Measurements from ENCODE around the gene BIVM. TPM values are rescaled to one million over a fixed set of nuclear protein-coding genes. Genes with fewer than 3 reads are reported as not detected.

The BIVM gene, protein sequence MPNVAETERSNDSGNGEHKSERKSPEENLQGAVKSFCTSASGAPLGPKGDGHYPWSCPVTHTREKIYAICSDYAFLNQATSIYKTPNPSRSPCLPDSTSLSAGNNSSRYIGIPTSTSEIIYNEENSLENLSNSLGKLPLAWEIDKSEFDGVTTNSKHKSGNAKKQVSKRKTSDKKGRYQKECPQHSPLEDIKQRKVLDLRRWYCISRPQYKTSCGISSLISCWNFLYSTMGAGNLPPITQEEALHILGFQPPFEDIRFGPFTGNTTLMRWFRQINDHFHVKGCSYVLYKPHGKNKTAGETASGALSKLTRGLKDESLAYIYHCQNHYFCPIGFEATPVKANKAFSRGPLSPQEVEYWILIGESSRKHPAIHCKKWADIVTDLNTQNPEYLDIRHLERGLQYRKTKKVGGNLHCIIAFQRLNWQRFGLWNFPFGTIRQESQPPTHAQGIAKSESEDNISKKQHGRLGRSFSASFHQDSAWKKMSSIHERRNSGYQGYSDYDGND
- 10 to 100 TPM in 1 of 2 experiments, 1 to 10 TPM in 1; 9.7 to 11.6 TPM for total RNA-seq

DNA sequence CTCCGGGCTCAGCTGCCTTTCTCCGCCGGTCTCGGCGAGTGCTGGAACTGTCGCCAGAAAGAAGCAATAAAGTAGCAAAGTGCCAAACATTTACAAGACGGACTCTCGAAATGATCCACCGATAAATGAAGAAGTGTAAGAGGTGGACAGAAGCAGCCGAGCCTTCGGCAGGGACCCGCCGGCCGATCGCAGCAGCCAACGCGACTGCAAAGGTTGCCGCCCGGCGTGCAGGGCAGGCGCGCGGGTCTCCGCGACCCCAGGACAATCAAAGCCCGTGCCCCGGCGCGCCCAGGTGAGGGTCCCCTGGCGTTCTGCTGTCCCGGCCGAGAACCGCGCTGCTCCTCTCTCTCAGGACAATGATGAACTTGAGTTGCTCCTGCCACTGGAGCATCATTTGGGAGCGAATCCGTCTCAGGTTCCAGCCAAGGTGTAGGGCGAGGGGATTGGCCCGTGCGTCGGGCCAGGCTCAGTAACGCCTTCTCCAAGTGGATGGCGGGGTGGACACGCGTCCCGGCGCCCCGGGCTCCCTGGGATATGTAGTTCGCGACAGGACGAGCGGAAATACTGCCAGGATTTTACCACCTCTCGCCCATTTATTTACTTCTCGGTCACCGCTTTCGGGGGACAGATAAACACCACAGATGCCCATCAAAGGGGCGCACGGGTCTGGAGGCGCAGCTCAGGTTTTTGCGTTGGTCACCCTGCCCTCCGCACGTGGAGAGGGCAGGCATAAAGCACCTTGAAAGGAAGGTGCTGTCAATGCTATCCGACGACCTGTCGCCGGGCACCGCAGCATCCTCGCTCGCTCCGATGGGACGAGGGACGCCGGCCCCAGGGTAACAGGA is at the start of gene BIVM, which contains the start of gene POGLUT2:
BIVM (plus strand) TSS at position 539 of the 845 bp plus-strand sequence. CDS start 8,149 bp downstream, outside the sequence.
POGLUT2 (minus strand) TSS at position 396 of the 845 bp plus-strand sequence; CDS start at position 90, 306 bp downstream.
- peak within 1 kb of the TSS; percentile 73 for H3K27ac Mint-ChIP-seq
- ChIA-PET POLR2A (no interaction called here), CTCF (interaction anchor here (1.1 to 1.5 kb wide), 4 partner anchors 10 to 25 kb away, joined by 3 to 6 read pairs (median 4); partner anchors contain the start of gene TEX30)
- DNase-seq = peak; percentile 93
- H3K9me3 Mint-ChIP-seq (ENCODE audit: low read depth) = no peaks in the 10 kb centered on the region
- intact Hi-C loops (cut with DNase I, micrococcal nuclease) = loop anchor here in 1 of 2 experiments (1.0 kb wide), 4 partner anchors 20 to 405 kb away; partner anchors contain the start of gene TPP2
- H3K27me3 Mint-ChIP-seq = peaks cover 8% of the 10 kb centered on the region
- H3K4me1 Mint-ChIP-seq = peaks cover 25% of the 10 kb centered on the region
- H3K36me3 Mint-ChIP-seq (ENCODE audit: low read depth) = peaks cover 3% of the 10 kb centered on the region
- peak within 1 kb of the TSS; percentile 89 for H3K4me3 Mint-ChIP-seq
- peak; percentile 92 for ATAC-seq

DNA sequence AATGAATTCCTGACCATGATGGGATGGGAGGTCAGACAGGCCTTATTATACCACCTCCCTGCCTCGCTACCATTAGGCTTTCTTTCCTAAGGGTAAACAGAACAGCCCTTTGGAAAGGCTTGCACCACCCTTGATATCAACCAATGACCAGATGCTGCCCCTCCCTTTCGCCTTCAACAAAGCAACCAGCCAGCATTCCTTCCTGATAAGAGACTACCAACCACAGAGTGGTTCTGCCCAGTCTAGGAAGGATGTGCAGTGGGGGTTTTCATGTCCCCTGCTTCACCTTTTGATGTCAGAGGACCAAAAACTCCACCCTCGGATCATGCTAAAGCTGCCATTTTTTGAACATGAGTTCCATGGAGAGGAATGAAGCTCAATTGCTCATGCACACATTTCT is 47.0 kb upstream of the BIVM start:
- peaks cover 13% of the 10 kb centered on the region for H3K36me3 Mint-ChIP-seq (ENCODE audit: low read depth)
- CTCF ChIA-PET = no interaction called here
- H3K9me3 Mint-ChIP-seq (ENCODE audit: low read depth) = peaks cover 3% of the 10 kb centered on the region
- POLR2A ChIA-PET = no interaction called here
- intact Hi-C loops (cut with DNase I, micrococcal nuclease) = no loop called here
- H3K4me1 Mint-ChIP-seq = no peaks in the 10 kb centered on the region
- DNase-seq (no peak), ATAC-seq (no peak)
- no peak overlapping the region for H3K4me3 Mint-ChIP-seq
- H3K27ac Mint-ChIP-seq = no peak overlapping the region
- H3K27me3 Mint-ChIP-seq = peaks cover 11% of the 10 kb centered on the region

DNA sequence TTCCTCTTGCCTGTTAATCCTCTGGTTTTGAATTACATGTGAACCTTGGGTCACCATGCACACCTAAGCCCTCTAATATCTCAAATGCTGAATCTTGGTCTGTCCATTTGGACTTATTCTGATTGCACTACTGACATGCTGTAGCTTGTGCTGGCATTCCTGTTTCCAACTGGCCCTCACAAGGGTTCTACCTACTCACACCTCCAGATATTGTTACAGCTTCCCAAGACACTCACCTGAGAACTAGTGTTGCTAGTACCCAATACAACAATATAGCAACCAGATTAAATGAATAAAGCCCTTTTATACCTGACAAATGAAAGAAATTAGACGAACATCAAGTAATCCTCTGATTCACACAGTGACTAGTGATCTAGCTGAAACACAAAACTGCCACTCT is 41.9 kb upstream of the BIVM start:
- POLR2A ChIA-PET = no interaction called here
- Mint-ChIP-seq H3K4me1 (no peaks in the 10 kb centered on the region), H3K36me3 (ENCODE audit: low read depth) (peaks cover 4% of the 10 kb centered on the region), H3K27ac (no peak overlapping the region), H3K9me3 (ENCODE audit: low read depth) (peaks cover 3% of the 10 kb centered on the region), H3K27me3 (no peaks in the 10 kb centered on the region), H3K4me3 (no peak overlapping the region)
- intact Hi-C loops (cut with DNase I, micrococcal nuclease) = no loop called here
- CTCF ChIA-PET = interaction anchor here (0.7 to 1.3 kb wide), 3 partner anchors 17 to 723 kb away, joined by 3 to 4 read pairs (median 4); partner anchors contain the start of gene TEX30
- no peak for ATAC-seq
- DNase-seq = no peak

DNA sequence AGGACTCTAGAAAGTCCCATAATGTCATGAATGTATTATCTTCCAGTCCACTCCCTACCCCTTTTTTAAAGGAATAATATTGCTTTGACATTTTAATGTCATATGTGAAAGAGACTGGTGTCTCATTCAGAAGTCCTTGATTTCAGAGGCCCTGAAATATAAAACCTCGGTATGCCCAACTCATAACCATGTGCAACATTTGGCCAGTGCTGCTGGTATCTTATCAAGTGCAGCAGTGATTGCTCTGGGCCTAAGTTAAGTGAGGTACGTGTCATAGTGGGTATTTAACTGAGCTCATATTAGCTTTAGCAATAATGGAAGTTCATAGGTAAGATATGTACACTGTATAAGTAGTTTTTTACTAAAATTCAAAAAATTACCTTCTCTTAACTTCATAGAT is 40.1 kb upstream of the BIVM start:
- intact Hi-C loops (cut with DNase I, micrococcal nuclease) = no loop called here
- H3K4me3 Mint-ChIP-seq = no peak overlapping the region
- H3K9me3 Mint-ChIP-seq (ENCODE audit: low read depth) = no peaks in the 10 kb centered on the region
- ChIA-PET POLR2A (no interaction called here), CTCF (interaction anchor here (1.3 kb wide), 1 partner anchor 203 kb away, joined by 4 read pairs; no protein-coding TSS in a partner anchor)
- H3K36me3 Mint-ChIP-seq (ENCODE audit: low read depth) = no peaks in the 10 kb centered on the region
- DNase-seq = no peak
- H3K27ac Mint-ChIP-seq = no peak overlapping the region
- no peak for ATAC-seq
- H3K4me1 Mint-ChIP-seq = no peaks in the 10 kb centered on the region
- no peaks in the 10 kb centered on the region for H3K27me3 Mint-ChIP-seq

DNA sequence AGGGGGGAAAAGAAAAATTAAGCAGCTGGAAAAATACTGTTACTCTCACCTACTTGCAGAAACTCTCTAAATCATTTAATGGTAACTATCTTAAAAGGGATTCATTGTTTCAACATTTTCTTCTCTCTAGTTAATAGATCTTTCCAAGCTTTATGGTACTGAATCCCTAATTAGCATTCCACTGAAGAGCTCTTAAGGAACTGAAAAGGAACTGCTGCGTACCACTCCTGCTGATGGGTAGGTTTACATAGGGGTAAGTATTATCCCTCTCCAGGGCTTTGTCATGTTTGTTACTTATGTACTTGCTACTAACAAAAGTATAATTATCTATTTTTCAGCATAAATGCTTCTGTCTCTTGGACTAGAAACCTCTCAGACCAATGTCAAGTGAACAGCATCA is 37.8 kb upstream of the BIVM start:
- DNase-seq (no peak), ATAC-seq (no peak)
- no peaks in the 10 kb centered on the region for H3K4me1 Mint-ChIP-seq
- POLR2A ChIA-PET = no interaction called here
- H3K4me3 Mint-ChIP-seq = no peak overlapping the region
- H3K9me3 Mint-ChIP-seq (ENCODE audit: low read depth) = no peaks in the 10 kb centered on the region
- CTCF ChIA-PET = no interaction called here
- intact Hi-C loops (cut with DNase I, micrococcal nuclease) = no loop called here
- no peak overlapping the region for H3K27ac Mint-ChIP-seq
- no peaks in the 10 kb centered on the region for H3K27me3 Mint-ChIP-seq
- H3K36me3 Mint-ChIP-seq (ENCODE audit: low read depth) = peaks cover 2% of the 10 kb centered on the region

DNA sequence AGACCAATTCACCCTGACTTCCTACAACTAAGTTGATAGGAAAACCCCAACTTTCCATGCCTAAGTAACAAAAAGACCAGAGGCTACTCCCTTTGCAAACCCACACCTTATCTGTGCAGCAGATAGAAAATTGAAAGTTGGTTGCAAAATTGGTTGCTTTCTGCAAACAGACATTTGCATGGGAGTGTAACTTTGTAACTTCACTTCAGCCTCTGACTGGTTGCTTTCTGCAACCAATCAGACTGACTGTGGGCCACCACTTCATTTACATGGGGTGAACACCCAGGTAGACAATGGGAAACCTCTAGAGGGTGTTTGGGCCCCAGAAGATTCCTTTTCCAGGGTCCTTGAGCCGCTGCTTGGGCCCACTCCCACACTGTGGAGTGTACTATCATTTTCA is 35.2 kb upstream of the BIVM start:
- peaks cover under 1% of the 10 kb centered on the region for H3K4me1 Mint-ChIP-seq
- H3K27ac Mint-ChIP-seq = no peak overlapping the region
- no peaks in the 10 kb centered on the region for H3K27me3 Mint-ChIP-seq
- intact Hi-C loops (cut with DNase I, micrococcal nuclease) = no loop called here
- no peak for ATAC-seq
- peaks cover 10% of the 10 kb centered on the region for H3K36me3 Mint-ChIP-seq (ENCODE audit: low read depth)
- no peak overlapping the region for H3K4me3 Mint-ChIP-seq
- ChIA-PET POLR2A (no interaction called here), CTCF (no interaction called here)
- H3K9me3 Mint-ChIP-seq (ENCODE audit: low read depth) = no peaks in the 10 kb centered on the region
- DNase-seq = no peak

DNA sequence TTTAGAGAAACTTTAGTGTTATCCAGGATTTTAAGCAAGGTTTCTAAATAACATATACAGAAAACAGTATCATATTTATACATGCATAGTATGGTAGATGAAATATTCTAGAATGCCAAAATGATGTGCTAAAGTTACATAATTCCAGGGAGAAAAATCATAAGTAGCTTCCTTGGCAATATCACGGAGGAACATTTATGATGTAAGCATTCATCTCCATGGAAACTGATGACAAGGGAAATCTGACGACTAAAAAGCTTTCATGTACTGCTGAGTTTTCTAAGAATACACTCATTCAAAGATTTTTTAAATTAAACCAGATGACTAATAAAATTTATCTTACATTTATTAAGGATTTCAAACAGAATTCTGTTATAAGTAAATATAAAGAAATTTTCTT is 30.0 kb upstream of the BIVM start:
- peaks cover 17% of the 10 kb centered on the region for H3K36me3 Mint-ChIP-seq (ENCODE audit: low read depth)
- H3K4me3 Mint-ChIP-seq = no peak overlapping the region
- ATAC-seq (no peak), DNase-seq (no peak)
- H3K9me3 Mint-ChIP-seq (ENCODE audit: low read depth) = no peaks in the 10 kb centered on the region
- H3K4me1 Mint-ChIP-seq = peaks cover 36% of the 10 kb centered on the region
- intact Hi-C loops (cut with DNase I, micrococcal nuclease) = no loop called here
- H3K27me3 Mint-ChIP-seq = no peaks in the 10 kb centered on the region
- CTCF ChIA-PET = interaction anchor here (0.7 to 1.5 kb wide), 3 partner anchors 39 to 1991 kb away, joined by 3 to 4 read pairs (median 3); no protein-coding TSS in a partner anchor
- H3K27ac Mint-ChIP-seq = no peak overlapping the region
- POLR2A ChIA-PET = no interaction called here

DNA sequence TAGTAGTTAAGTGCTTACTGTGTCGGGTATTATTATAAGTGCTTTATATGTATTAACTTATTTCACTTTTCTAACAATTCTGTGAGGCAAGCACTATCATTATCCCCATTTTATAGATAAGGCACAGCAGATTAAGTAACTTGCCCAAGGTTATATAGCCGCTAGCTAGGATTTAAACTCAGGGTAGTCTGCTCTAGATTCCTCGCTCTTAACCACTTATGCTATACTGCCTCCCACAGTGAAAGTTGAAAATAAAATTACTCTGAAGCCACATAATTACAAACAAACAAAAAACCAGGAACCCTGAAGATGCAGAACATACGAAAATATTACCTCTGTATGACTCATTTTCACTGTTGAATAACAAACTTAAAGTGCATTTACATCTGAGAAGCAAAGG is 29.2 kb upstream of the BIVM start:
- POLR2A ChIA-PET = no interaction called here
- ATAC-seq = no peak
- peaks cover 17% of the 10 kb centered on the region for H3K36me3 Mint-ChIP-seq (ENCODE audit: low read depth)
- no peaks in the 10 kb centered on the region for H3K27me3 Mint-ChIP-seq
- CTCF ChIA-PET = interaction anchor here (0.9 to 1.5 kb wide), 2 partner anchors 39 to 188 kb away, joined by 3 read pairs; no protein-coding TSS in a partner anchor
- intact Hi-C loops (cut with DNase I, micrococcal nuclease) = loop anchor here in 1 of 2 experiments (5.0 to 10.0 kb wide), 2 partner anchors 87 to 375 kb away; no protein-coding TSS in a partner anchor
- no peaks in the 10 kb centered on the region for H3K9me3 Mint-ChIP-seq (ENCODE audit: low read depth)
- no peak for DNase-seq
- H3K4me3 Mint-ChIP-seq = no peak overlapping the region
- peaks cover 44% of the 10 kb centered on the region for H3K4me1 Mint-ChIP-seq
- H3K27ac Mint-ChIP-seq = no peak overlapping the region

DNA sequence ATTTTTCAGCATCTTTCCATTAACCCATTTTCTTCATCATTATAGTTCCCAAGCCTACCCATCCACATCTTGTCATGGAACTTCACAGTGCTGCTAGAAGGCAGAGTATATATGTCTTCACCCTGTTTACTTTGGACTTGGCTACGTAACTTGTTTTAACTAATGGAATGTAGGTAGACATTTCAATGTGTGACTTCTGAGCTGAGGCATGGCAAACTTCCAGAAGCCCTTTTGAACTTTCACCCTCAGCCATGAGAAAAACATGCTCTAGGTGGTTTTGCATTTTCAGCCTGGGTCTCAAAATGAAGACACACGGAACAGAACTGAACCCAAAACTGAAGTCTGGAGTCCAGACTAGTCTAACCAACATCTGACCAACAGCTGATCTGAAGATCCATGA is 28.5 kb upstream of the BIVM start:
- no peak overlapping the region for H3K4me3 Mint-ChIP-seq
- no peak for ATAC-seq
- H3K27ac Mint-ChIP-seq = no peak overlapping the region
- peaks cover 48% of the 10 kb centered on the region for H3K4me1 Mint-ChIP-seq
- peaks cover 16% of the 10 kb centered on the region for H3K36me3 Mint-ChIP-seq (ENCODE audit: low read depth)
- H3K9me3 Mint-ChIP-seq (ENCODE audit: low read depth) = no peaks in the 10 kb centered on the region
- intact Hi-C loops (cut with DNase I, micrococcal nuclease) = loop anchor here in 1 of 2 experiments (5.0 to 10.0 kb wide), 2 partner anchors 88 to 376 kb away; no protein-coding TSS in a partner anchor
- POLR2A ChIA-PET = no interaction called here
- no peak for DNase-seq
- CTCF ChIA-PET = no interaction called here
- H3K27me3 Mint-ChIP-seq = no peaks in the 10 kb centered on the region

DNA sequence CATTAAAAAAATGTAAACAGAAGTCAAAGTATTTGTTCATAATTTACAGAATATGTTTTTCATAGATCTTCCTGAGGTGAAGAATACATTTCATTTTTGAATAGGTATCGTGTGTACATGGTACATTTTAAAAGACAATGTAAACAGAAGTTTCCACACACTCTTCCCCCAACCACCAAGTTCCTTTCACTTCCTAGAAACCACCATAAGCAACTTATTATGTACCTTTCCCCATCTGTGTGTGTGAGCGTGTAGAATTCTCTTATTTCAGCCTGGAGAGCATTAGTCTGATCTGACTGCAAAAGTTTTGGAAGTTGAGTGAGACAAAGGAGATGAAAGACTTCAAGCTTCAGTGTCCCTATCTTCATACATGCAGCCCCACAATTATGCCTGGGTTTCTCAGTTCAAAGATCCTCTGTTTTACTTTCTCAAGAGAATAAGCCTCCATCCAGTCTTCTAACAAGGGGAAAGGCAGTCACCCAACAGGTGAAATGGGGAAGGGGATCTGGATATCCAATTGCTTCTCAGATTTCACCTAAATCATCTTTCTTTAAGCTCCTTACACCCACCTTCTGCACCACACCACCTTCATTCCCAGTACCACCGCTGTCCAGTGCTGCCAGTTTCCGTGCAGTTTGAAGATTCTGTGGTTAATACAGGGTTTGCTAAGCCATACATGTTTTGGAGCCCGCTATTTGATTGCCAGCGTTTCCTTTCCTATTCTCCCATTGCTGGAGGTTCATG is 27.4 kb upstream of the BIVM start:
- POLR2A ChIA-PET = no interaction called here
- Mint-ChIP-seq H3K27ac (no peak overlapping the region), H3K27me3 (no peaks in the 10 kb centered on the region), H3K9me3 (ENCODE audit: low read depth) (no peaks in the 10 kb centered on the region), H3K4me3 (peak overlapping the region; percentile 73), H3K4me1 (peaks cover 48% of the 10 kb centered on the region), H3K36me3 (ENCODE audit: low read depth) (peaks cover 14% of the 10 kb centered on the region)
- intact Hi-C loops (cut with DNase I, micrococcal nuclease) = loop anchor here (2.0 to 10.0 kb wide), 3 partner anchors 89 to 377 kb away; no protein-coding TSS in a partner anchor
- CTCF ChIA-PET = interaction anchor here (0.6 to 1.3 kb wide), 3 partner anchors 29 to 76 kb away, joined by 3 to 4 read pairs (median 4); no protein-coding TSS in a partner anchor
- no peak for ATAC-seq
- DNase-seq = no peak
